ENCODE results near the gene GALNTL6.

GRCh38 chr4:172169871-172170270 is 356.7 kb downstream of the GALNTL6 start:
- TF ChIP-seq, protein P1, sequence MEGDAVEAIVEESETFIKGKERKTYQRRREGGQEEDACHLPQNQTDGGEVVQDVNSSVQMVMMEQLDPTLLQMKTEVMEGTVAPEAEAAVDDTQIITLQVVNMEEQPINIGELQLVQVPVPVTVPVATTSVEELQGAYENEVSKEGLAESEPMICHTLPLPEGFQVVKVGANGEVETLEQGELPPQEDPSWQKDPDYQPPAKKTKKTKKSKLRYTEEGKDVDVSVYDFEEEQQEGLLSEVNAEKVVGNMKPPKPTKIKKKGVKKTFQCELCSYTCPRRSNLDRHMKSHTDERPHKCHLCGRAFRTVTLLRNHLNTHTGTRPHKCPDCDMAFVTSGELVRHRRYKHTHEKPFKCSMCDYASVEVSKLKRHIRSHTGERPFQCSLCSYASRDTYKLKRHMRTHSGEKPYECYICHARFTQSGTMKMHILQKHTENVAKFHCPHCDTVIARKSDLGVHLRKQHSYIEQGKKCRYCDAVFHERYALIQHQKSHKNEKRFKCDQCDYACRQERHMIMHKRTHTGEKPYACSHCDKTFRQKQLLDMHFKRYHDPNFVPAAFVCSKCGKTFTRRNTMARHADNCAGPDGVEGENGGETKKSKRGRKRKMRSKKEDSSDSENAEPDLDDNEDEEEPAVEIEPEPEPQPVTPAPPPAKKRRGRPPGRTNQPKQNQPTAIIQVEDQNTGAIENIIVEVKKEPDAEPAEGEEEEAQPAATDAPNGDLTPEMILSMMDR (IDR thresholded peaks at IDR 0.05): no peak
- TF ChIP-seq EP300 (IDR thresholded peaks at IDR 0.05) (no peak), POLR2AphosphoS5 (IDR thresholded peaks at IDR 0.05) (no peak)
